ENCODE data around the gene CPTP.
A peak's percentile ranks its signal among the peaks of the same experiment; 100 is the strongest.
"Not testable (repeated sequence)": the region's sequence is repeated elsewhere in the genome, so short reads cannot be mapped to it uniquely, and the experiment has no call there.

Gene CPTP

GRCh38 chr1:1361982-1362423, 37.4 kb downstream of the CPTP start:
- no peak for FAIRE-seq
- no peak for DNase-seq (ENCODE audit: low spot score)

DNA sequence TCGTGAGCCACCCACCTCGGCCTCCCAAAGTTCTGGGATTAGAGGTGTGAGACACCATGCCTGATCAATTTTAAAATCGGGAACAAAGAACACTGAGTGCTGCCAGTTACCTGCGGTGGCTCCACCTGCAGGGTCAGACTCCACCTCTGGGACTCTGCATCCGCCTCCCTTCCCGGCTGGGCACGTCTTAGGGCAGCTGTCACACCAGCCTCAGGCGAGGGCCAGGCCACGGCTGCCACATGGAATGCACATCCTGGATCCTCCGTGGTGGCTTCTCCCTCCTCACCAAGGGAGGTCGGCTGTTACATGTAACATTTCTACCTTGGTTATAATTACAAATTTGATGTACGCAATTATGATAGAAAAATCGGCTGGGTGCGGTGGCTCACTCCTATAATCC, 39.7 kb downstream of the CPTP start:
- DNase-seq (ENCODE audit: low spot score) (no peak), FAIRE-seq (no peak)

GRCh38 chr1:1365875-1366698, 41.5 kb downstream of the CPTP start:
- FAIRE-seq: peak; percentile 66

DNA sequence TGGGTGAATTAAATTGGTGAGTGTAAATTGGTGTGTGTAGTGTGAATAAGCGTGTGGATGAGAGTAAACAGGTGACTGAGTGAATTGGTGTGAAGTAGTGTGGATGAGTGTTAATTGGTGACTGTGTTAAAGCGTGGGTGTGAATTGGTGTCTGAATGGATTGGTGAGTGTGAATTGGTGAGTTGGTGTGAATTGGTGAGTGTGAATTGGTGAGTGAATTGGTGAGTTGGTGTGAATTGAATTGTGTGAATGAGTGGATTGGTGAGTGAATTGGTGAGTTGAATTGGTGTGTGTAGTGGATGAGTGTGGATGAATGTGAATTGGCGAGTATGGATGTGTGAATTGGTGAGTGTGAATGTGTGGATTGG, 42.1 kb downstream of the CPTP start:
- no peak for DNase-seq (ENCODE audit: low spot score)
- no peak for FAIRE-seq

More at GRCh38 chr1:1365875-1366698, 41.5 kb downstream of the CPTP start:
- no peak for DNase-seq (ENCODE audit: low spot score)

DNA sequence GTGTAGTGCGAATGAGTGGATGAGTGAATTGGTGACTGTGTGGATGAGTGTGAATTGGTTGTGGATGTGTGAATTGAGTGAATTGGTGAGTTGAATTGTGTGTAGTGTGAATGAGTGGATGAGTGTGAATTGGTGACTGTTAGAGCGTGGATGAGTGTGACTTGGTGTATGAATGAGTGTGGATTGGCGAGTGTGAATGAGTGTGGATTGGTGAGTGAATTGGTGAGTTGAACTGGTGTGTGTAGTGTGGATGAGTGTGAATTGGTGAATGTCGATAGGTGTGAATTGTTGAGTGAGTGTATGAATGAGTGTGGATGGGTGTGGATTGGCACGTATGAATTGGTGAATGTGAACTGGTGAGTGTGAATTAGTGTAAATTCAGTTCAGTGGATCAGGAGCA, 42.7 kb downstream of the CPTP start:
- DNase-seq (ENCODE audit: low spot score) (no peak), FAIRE-seq (peak; percentile 91)

GRCh38 chr1:1370094-1370493, 45.5 kb downstream of the CPTP start:
- DNase-seq (ENCODE audit: low spot score); FAIRE-seq: not testable (repeated sequence)

- DNase-seq (ENCODE audit: low spot score): no peak
- FAIRE-seq: no peak
Observed at GRCh38 chr1:1370771-1371300, 46.2 kb downstream of the CPTP start.

DNA sequence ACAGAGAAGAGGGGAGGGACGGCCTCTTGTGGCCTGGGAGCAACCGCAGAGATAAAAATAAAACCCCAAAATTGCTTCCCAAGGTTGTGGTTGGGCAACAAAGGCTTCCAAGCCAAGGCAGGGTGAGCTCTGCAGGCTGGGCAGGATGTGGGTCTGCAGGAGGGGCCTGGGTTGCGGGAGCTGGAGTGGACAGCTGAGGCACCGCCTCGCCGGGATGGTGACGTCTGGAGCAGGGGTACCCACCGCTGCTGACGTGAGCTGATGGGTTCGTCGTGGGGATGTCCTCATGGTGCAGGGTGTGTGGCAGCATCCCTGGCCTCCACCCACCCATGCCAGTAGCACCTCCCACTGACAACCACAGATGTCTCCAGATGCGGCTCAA, 46.8 kb downstream of the CPTP start:
- FAIRE-seq: no peak
- no peak for DNase-seq (ENCODE audit: low spot score)

DNA sequence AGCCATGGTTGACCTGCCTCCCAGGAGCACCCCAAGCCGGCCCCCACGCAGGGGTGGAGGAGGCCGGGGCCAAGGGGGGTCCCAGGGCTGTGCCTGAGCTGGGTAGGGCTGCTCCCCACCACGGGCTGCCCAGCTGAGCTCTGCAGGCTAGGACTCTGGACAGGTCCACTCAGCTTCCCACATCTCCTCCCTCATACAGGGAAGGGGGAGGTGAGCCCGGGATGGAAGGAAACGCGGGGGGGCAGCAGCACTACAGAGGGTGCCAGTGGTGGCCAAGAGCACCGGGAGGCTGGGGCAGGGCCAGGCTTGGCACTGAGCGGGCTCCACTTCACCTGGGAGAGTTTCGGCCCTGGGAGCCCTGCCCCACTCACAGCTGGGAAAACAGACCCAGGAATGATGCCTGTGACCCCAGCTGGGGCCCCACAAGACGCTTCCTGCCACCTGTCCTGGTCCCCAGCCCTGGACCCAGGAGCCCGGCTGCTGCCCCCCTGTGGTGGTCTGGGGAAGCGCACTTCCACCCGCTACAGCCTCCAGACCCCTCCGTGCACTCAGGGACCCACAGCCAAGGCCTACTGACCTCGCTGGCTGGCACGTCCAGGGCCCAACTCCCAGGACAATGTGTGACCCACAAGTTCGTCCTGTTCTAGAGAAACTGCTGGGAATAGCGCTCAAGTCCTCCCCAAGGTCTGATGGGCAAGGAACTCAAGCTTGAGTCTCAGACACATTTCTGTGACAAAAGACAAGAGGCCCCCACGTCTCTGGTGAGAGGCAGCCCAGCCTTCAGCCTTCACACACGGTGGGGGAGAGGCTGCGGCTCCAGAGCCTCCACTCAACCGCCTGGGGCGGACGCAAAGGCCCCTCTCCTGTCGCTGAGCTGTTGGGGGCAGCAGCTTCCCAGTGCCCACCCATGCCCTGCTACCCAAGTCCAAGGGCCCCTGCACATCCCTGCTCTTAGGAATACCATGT, 47.4 kb downstream of the CPTP start:
- peak; percentile 68 for DNase-seq (ENCODE audit: low spot score)

GRCh38 chr1:1373051-1373814, 48.6 kb downstream of the CPTP start:
- no peak for FAIRE-seq

More for the DNA sequence above, 47.4 kb downstream of the CPTP start:
- FAIRE-seq: no peak

DNA sequence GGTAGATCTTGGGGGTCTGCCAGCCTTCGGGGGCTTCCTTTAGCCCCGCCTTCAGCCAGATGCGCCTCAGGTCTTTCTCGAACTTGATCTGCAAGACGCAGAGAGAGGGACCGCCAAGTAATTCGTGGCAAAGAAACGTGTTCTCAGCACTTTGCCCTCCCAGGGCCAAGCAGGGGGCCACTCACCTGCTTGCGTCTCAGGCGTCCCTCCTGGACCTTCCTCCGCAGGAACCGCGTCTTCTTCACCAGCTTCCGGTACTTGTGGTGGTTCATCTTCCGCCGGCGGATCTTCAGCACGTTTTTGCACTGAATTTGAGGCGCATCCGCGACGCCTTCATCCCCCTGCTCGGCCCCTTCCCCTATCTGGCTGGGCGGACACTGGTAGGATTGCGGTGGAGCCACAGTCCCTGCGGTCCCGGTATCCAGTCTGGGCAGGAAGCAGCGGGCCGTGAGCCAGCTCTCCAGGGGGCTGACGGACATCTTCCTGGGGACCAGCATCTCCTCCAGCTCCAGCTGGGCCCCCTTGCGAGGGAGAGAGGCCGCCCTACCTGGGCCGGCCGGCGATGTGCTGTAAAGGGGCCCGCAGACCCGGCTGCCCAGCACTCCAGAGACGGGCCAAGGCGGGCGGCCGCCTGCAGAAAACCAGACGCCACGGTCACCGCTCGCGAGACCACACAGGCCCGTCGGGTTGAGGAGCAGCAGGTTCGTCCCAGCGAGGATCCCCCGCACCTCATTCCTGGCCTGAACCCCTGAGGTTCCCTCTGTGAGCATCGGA, 49.4 kb downstream of the CPTP start:
- no peak for DNase-seq (ENCODE audit: low spot score)
- FAIRE-seq: no peak

More at GRCh38 chr1:1373051-1373814, 48.6 kb downstream of the CPTP start:
- DNase-seq (ENCODE audit: low spot score): no peak

GRCh38 chr1:1374589-1374928, 50.0 kb downstream of the CPTP start:
- DNase-seq (ENCODE audit: low spot score): no peak

DNA sequence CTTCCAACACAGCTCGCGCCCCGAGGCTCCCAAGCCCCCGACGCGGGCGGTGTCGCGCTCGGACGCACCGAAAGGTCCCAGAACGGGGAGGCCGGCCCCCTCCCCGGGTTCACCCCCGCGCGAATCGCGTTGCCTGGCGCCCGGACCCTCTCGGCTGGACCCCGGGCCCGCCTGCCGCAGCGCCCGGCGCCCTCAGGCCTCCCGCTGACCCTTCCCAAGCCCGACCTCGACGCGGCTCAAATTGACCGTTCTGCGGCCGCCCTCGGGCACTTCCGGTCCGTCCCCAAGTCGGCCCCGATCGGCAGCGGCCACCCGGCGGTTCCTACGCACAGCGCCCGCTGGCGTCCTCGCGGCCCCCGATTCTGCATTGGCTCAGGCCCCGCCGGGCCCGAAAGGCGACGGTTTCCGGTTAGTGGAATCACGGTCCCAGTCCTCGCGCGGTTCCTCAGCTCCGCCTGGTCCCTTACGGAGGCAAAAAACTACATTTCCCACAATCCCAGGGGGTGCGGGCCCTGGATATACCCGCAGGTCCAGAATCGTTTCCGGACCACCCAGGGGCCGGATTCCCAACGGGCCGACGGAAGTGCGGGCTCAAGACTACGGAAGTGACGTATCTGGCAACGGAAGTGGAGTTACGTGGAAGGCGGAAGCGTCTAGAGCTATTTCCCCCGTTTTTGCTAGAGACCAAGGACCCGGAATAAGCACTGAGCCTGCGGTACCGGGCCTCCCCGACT, 50.5 kb downstream of the CPTP start, which contains the start of gene AURKAIP1:
Gene AURKAIP1 (minus strand): TSS at position 279 of the 734 bp plus-strand sequence. CDS start 451 bp downstream, outside the sequence.
- peak; percentile 79 for FAIRE-seq
- DNase-seq (ENCODE audit: low spot score): peak; percentile 97

More at GRCh38 chr1:1374589-1374928, 50.0 kb downstream of the CPTP start:
- no peak for FAIRE-seq

GRCh38 chr1:1376551-1377226, 52.1 kb downstream of the CPTP start:
- DNase-seq (ENCODE audit: low spot score): no peak
- FAIRE-seq: no peak

DNA sequence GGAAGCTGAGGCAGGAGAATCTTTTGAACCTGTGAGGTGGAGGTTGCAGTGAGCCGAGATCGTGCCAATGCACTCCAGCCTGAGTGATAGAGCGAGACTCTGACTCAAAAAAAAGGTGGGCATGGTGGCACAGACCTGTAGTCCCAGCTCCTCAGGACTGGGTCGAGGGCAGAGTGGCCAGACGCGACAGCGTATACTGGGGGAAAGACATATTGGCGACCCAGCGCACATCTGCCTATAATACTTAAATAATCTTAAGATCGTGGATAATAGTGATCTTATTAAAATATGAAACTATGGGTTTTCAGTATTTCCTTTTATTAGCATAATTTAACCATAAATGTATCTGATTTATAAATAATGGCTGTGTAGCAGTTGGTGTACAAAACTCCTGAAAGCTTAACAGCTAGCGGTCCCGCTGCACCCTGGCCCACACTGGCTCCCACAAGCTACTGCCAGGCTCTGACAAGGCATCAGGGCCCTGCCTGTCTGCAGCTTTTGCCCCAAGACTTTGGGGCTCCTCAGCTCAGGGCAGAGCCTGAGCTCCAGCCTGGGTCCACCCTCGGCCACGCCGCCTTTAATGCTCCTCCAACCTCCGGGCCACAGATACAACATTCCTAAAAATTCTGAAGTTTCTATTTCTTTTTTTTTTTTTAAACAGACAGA, 53.1 kb downstream of the CPTP start:
- FAIRE-seq (no peak), DNase-seq (ENCODE audit: low spot score) (no peak)
